SK-N-SH treated with all-trans-retinoic acid at 6 μM for 48 hours (cell line): ENCODE data around the gene MMP13.

ENCODE experiments used
- ATAC-seq: fragments of 200-7000 bp; cut with Tn5 transposase; 3 replicates; pipeline ENCODE4 v1.9.1; 2020; ENCODE audit warnings: mild to moderate bottlenecking, moderate library complexity
- ARNTL ChIP-seq: fragments of 450-650 bp; formaldehyde crosslinking; IDR thresholded peaks from 2 replicates; pipeline ENCODE4 v1.5.0; 2020; ENCODE audit warnings: low read depth, mild to moderate bottlenecking, moderate library complexity, borderline replicate concordance
- BACH2 ChIP-seq: fragments of 250-450 bp; sonication (Bioruptor Pico); IDR thresholded peaks from 2 replicates; pipeline ENCODE4 v1.9.0; 2021; ENCODE audit warnings: mild to moderate bottlenecking, borderline replicate concordance
- CSDC2 ChIP-seq: fragments of 250-450 bp; sonication (Bioruptor Pico); IDR thresholded peaks from 2 replicates; pipeline ENCODE4 v1.5.0; 2020; ENCODE audit warnings: mild to moderate bottlenecking, moderate library complexity
- ESRRG ChIP-seq: fragments of 250-450 bp; sonication (Bioruptor Pico); IDR thresholded peaks from 2 replicates; pipeline ENCODE4 v1.6.1; 2021; ENCODE audit warnings: mild to moderate bottlenecking
- GLIS3 ChIP-seq: fragments of 250-450 bp; sonication (Bioruptor Pico); IDR thresholded peaks from 2 replicates; pipeline ENCODE4 v1.5.0; 2020; ENCODE audit warnings: mild to moderate bottlenecking, moderate library complexity
- ISL1 ChIP-seq: fragments of 250-450 bp; sonication (Bioruptor Pico); IDR thresholded peaks from 2 replicates; pipeline ENCODE4 v2.1.2; 2022; ENCODE audit warnings: mild to moderate bottlenecking, moderate library complexity
- OSR1 ChIP-seq: fragments of 250-450 bp; sonication (Bioruptor Pico); IDR thresholded peaks from 2 replicates; pipeline ENCODE4 v1.8.0; 2022; ENCODE audit warnings: moderate library complexity, mild to moderate bottlenecking, inconsistent platforms
- RARB ChIP-seq: fragments of 250-450 bp; sonication (Bioruptor Pico); IDR thresholded peaks from 2 replicates; pipeline ENCODE4 v1.8.0; 2021; ENCODE audit warnings: mild to moderate bottlenecking, moderate library complexity
- SNAI2 ChIP-seq: fragments of 250-450 bp; sonication (Bioruptor Pico); IDR thresholded peaks from 2 replicates; pipeline ENCODE4 v1.5.0; 2020; ENCODE audit warnings: mild to moderate bottlenecking, moderate library complexity
- TCF4 ChIP-seq: fragments of 250-450 bp; sonication (Bioruptor Pico); IDR thresholded peaks from 2 replicates; pipeline ENCODE4 v1.8.0; 2021; ENCODE audit warnings: mild to moderate bottlenecking, moderate library complexity, borderline replicate concordance
- ZC3H10 ChIP-seq: fragments of 250-450 bp; sonication (Bioruptor Pico); IDR thresholded peaks from 2 replicates; pipeline ENCODE4 v1.5.1; 2021; ENCODE audit warnings: mild to moderate bottlenecking, moderate library complexity
- ZFP3 ChIP-seq: fragments of 250-450 bp; sonication (Bioruptor Pico); IDR thresholded peaks from 2 replicates; pipeline ENCODE4 v1.5.0; 2020; ENCODE audit warnings: mild to moderate bottlenecking, moderate library complexity
- ZFP30 ChIP-seq: fragments of 450-650 bp; formaldehyde crosslinking; IDR thresholded peaks from 2 replicates; pipeline ENCODE4 v1.5.0; 2022; ENCODE audit warnings: mild to moderate bottlenecking, moderate library complexity
- ZNF565 ChIP-seq: fragments of 450-650 bp; formaldehyde crosslinking; conservative IDR thresholded peaks from 2 replicates; pipeline ENCODE4 v1.5.0; 2020; ENCODE audit warnings: low read depth, mild to moderate bottlenecking, moderate library complexity
- ZNF70 ChIP-seq: fragments of 450-650 bp; formaldehyde crosslinking; IDR thresholded peaks from 2 replicates; pipeline ENCODE4 v1.5.0; 2020; ENCODE audit warnings: mild to moderate bottlenecking, moderate library complexity
- ZNF8 ChIP-seq: fragments of 450-650 bp; formaldehyde crosslinking; IDR thresholded peaks from 2 replicates; pipeline ENCODE4 v1.5.0; 2020; ENCODE audit warnings: mild to moderate bottlenecking, moderate library complexity
- TF ChIP-seq, protein P1 (sequence below): fragments of 250-450 bp; sonication (Bioruptor Pico); IDR thresholded peaks from 2 replicates; pipeline ENCODE4 v1.5.1; 2021; ENCODE audit warnings: mild to moderate bottlenecking, moderate library complexity
- TF ChIP-seq, protein P2 (sequence below): fragments of 250-450 bp; sonication (Bioruptor Pico); IDR thresholded peaks from 2 replicates; pipeline ENCODE4 v1.5.0; 2020; ENCODE audit warnings: mild to moderate bottlenecking, moderate library complexity
- TF ChIP-seq, protein P3 (sequence below): fragments of 250-450 bp; sonication (Bioruptor Pico); IDR thresholded peaks from 2 replicates; pipeline ENCODE4 v1.8.0; 2021; ENCODE audit warnings: low read depth, mild to moderate bottlenecking, moderate library complexity, borderline replicate concordance
- TF ChIP-seq, protein P4 (sequence below): fragments of 250-450 bp; sonication (Bioruptor Pico); IDR thresholded peaks from 2 replicates; pipeline ENCODE4 v1.5.1; 2020; ENCODE audit warnings: low read depth, mild to moderate bottlenecking, moderate library complexity
- TF ChIP-seq, protein P5 (sequence below): fragments of 250-450 bp; sonication (Bioruptor Pico); IDR thresholded peaks from 2 replicates; pipeline ENCODE4 v1.8.0; 2020; ENCODE audit warnings: mild to moderate bottlenecking, moderate library complexity, borderline replicate concordance

MMP13 gene

DNA sequence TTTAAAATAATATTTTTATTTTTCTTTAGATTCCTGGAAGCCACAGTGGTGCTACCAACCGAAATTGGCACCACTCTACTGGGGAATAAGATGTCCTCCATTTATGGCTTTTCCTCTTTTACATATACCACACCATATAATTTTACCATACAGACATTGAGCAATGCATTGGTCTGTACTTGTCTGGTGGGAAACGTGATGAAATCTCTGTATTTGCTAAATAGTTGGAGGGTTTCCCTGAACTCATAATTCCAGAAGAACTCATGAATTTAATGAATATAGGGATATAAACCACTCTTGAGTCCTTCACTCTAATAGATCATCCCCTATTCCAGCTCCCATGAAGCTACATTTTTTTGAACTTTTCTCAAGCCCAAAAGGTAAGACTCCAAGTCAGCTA lies 28.0 kb upstream of the MMP13 start:
- TF ChIP-seq CSDC2 (no peak), ZC3H10 (CRISPR knock-in tag) (no peak), BACH2 (CRISPR knock-in tag) (no peak), ZFP3 (no peak), TCF4 (no peak), ARNTL (CRISPR knock-in tag) (no peak), RARB (CRISPR knock-in tag) (no peak), ZNF70 (CRISPR knock-in tag) (no peak), ZNF565 (CRISPR knock-in tag) (no peak), SNAI2 (CRISPR knock-in tag) (no peak), ISL1 (CRISPR knock-in tag) (no peak), ZNF8 (CRISPR knock-in tag) (no peak), ZFP30 (CRISPR knock-in tag) (no peak), OSR1 (CRISPR knock-in tag) (no peak)
- TF ChIP-seq, protein P1, sequence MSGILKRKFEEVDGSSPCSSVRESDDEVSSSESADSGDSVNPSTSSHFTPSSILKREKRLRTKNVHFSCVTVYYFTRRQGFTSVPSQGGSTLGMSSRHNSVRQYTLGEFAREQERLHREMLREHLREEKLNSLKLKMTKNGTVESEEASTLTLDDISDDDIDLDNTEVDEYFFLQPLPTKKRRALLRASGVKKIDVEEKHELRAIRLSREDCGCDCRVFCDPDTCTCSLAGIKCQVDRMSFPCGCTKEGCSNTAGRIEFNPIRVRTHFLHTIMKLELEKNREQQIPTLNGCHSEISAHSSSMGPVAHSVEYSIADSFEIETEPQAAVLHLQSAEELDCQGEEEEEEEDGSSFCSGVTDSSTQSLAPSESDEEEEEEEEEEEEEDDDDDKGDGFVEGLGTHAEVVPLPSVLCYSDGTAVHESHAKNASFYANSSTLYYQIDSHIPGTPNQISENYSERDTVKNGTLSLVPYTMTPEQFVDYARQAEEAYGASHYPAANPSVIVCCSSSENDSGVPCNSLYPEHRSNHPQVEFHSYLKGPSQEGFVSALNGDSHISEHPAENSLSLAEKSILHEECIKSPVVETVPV (CRISPR knock-in tag) = no peak
- TF ChIP-seq, protein P2, sequence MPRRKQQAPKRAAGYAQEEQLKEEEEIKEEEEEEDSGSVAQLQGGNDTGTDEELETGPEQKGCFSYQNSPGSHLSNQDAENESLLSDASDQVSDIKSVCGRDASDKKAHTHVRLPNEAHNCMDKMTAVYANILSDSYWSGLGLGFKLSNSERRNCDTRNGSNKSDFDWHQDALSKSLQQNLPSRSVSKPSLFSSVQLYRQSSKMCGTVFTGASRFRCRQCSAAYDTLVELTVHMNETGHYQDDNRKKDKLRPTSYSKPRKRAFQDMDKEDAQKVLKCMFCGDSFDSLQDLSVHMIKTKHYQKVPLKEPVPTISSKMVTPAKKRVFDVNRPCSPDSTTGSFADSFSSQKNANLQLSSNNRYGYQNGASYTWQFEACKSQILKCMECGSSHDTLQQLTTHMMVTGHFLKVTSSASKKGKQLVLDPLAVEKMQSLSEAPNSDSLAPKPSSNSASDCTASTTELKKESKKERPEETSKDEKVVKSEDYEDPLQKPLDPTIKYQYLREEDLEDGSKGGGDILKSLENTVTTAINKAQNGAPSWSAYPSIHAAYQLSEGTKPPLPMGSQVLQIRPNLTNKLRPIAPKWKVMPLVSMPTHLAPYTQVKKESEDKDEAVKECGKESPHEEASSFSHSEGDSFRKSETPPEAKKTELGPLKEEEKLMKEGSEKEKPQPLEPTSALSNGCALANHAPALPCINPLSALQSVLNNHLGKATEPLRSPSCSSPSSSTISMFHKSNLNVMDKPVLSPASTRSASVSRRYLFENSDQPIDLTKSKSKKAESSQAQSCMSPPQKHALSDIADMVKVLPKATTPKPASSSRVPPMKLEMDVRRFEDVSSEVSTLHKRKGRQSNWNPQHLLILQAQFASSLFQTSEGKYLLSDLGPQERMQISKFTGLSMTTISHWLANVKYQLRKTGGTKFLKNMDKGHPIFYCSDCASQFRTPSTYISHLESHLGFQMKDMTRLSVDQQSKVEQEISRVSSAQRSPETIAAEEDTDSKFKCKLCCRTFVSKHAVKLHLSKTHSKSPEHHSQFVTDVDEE (CRISPR knock-in tag) = no peak
- TF ChIP-seq, protein P3, sequence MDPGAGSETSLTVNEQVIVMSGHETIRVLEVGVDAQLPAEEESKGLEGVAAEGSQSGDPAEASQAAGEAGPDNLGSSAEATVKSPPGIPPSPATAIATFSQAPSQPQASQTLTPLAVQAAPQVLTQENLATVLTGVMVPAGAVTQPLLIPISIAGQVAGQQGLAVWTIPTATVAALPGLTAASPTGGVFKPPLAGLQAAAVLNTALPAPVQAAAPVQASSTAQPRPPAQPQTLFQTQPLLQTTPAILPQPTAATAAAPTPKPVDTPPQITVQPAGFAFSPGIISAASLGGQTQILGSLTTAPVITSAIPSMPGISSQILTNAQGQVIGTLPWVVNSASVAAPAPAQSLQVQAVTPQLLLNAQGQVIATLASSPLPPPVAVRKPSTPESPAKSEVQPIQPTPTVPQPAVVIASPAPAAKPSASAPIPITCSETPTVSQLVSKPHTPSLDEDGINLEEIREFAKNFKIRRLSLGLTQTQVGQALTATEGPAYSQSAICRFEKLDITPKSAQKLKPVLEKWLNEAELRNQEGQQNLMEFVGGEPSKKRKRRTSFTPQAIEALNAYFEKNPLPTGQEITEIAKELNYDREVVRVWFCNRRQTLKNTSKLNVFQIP (CRISPR knock-in tag) = no peak
- TF ChIP-seq, protein P4, sequence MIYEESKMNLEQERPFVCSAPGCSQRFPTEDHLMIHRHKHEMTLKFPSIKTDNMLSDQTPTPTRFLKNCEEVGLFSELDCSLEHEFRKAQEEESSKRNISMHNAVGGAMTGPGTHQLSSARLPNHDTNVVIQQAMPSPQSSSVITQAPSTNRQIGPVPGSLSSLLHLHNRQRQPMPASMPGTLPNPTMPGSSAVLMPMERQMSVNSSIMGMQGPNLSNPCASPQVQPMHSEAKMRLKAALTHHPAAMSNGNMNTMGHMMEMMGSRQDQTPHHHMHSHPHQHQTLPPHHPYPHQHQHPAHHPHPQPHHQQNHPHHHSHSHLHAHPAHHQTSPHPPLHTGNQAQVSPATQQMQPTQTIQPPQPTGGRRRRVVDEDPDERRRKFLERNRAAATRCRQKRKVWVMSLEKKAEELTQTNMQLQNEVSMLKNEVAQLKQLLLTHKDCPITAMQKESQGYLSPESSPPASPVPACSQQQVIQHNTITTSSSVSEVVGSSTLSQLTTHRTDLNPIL (CRISPR knock-in tag) = no peak
- TF ChIP-seq, all 23 proteins: peak for 0
- ATAC-seq = no peak

DNA sequence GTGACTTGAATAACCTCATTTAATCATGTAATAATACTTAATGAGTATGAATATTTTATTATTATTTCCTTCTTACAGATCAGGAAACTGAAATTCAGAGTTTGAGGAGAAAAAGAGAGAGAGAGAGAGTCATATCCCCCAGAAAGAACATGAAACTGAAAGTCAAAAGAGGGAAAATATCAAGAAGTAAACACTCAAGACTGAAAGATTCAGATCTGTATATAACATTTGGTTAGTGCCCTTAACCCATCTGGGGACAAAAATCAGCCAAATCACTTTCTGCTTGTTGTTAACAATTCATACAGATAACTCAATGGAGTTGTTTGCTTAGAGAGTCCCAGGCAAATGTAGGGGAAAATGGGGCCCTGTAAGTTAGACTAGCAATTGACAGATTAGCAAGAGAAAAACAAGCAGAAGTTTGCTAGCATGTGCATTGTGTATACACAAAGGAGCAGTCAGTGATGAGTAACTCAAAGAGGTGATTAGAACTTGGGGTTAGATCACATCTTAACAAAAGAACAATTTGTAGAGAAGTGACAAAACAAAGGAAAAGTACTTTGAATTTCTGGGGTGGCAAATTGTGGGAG lies 25.9 kb upstream of the MMP13 start:
- no peak for TF ChIP-seq ZNF70 (CRISPR knock-in tag)
- TF ChIP-seq ZC3H10 (CRISPR knock-in tag) = no peak
- TF ChIP-seq, protein P5, sequence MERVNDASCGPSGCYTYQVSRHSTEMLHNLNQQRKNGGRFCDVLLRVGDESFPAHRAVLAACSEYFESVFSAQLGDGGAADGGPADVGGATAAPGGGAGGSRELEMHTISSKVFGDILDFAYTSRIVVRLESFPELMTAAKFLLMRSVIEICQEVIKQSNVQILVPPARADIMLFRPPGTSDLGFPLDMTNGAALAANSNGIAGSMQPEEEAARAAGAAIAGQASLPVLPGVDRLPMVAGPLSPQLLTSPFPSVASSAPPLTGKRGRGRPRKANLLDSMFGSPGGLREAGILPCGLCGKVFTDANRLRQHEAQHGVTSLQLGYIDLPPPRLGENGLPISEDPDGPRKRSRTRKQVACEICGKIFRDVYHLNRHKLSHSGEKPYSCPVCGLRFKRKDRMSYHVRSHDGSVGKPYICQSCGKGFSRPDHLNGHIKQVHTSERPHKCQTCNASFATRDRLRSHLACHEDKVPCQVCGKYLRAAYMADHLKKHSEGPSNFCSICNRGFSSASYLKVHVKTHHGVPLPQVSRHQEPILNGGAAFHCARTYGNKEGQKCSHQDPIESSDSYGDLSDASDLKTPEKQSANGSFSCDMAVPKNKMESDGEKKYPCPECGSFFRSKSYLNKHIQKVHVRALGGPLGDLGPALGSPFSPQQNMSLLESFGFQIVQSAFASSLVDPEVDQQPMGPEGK (CRISPR knock-in tag) = no peak
- TF ChIP-seq, protein P1 (CRISPR knock-in tag) = no peak
- no peak for TF ChIP-seq GLIS3 (CRISPR knock-in tag)
- no peak for TF ChIP-seq BACH2 (CRISPR knock-in tag)
- no peak for TF ChIP-seq ZNF565 (CRISPR knock-in tag)
- TF ChIP-seq ZFP3 = no peak
- no peak for TF ChIP-seq CSDC2
- no peak for TF ChIP-seq ESRRG (CRISPR knock-in tag)
- ATAC-seq = no peak
